Measurements from ENCODE around the gene CHORDC1. TPM values are rescaled to one million over a fixed set of nuclear protein-coding genes. Genes with fewer than 3 reads are reported as not detected.

The CHORDC1 gene
- total RNA-seq, 1 experiment from 2014 or later = 95.6 TPM

GRCh38 chr11:90192869-90193582 is 29.8 kb downstream of the CHORDC1 start:
- no peak for ATAC-seq
- Histone ChIP-seq H3K27ac (ENCODE audit: low read depth, low read length) (no peak overlapping the region), H3K9me2 (ENCODE audit: insufficient read depth) (no peaks in the 10 kb centered on the region), H3K4me3 (replicated peaks in 1 of 2; ENCODE audit: low read depth in 1 of 2, low read length in 2 of 2) (no peak overlapping the region), H3K4me2 (ENCODE audit: low read length) (no peak overlapping the region), H3K9ac (ENCODE audit: low read length) (no peak overlapping the region), H3K27me3 (ENCODE audit: insufficient read depth, low read length) (no peaks in the 10 kb centered on the region), H2AFZ (ENCODE audit: low read depth, low read length, poor library complexity, severe bottlenecking) (no peak overlapping the region), H4K20me1 (ENCODE audit: insufficient read depth) (no peaks in the 10 kb centered on the region), H3K36me3 (ENCODE audit: control insufficient read depth in 1 of 2, insufficient read depth in 2 of 2, low read length in 2 of 2) (peaks cover 0 to 8% of the 10 kb centered on the region in 2 experiments; a peak in 1 of 4 replicates), H3K4me1 (ENCODE audit: control insufficient read depth in 1 of 2, insufficient read depth in 2 of 2, low read length in 2 of 2) (no peaks in the 10 kb centered on the region), H3K9me3 (ENCODE audit: control insufficient read depth in 1 of 2, insufficient read depth in 1 of 2, low read depth in 1 of 2, low read length in 2 of 2) (no peaks in the 10 kb centered on the region), H3K79me2 (ENCODE audit: insufficient read depth, low read length) (no peaks in the 10 kb centered on the region)
- BruUV-seq (replicated peaks) = no TSS peak
- RAD21 ChIA-PET (ENCODE audit: low non-redundant PET in 1 of 2, low total read pairs in 2 of 2, uncharacterized antibody in 2 of 2, unreplicated experiment in 2 of 2) = no interaction called here
- CTCF ChIA-PET = no interaction called here
- POLR2A ChIA-PET = no interaction called here
- intact Hi-C loops (cut with micrococcal nuclease) = no loop called here
- no peak for DNase-seq (ENCODE audit: low read depth, low spot score)
- TF ChIP-seq EZH2phosphoT487 (IDR thresholded peaks at IDR 0.05; ENCODE audit: borderline replicate concordance) = no peak
- no peak for TF ChIP-seq REST (IDR thresholded peaks at IDR 0.05; ENCODE audit: low read depth)
- TF ChIP-seq FOSL1 (IDR thresholded peaks at IDR 0.05; ENCODE audit: low read depth) = no peak
- no peak for TF ChIP-seq EGR1 (IDR thresholded peaks at IDR 0.05; ENCODE audit: low read depth)
- no peak for TF ChIP-seq TCF7L2 (IDR thresholded peaks at IDR 0.05; ENCODE audit: borderline replicate concordance, extremely low read depth, insufficient read depth, insufficient read length)
- no peak for TF ChIP-seq ZFX (IDR thresholded peaks at IDR 0.05)
- TF ChIP-seq ZBTB33 (IDR thresholded peaks at IDR 0.05; ENCODE audit: extremely low read depth, insufficient replicate concordance, low read length) = no peak
- TF ChIP-seq MAX (IDR thresholded peaks at IDR 0.05) = no peak
- no peak for TF ChIP-seq POLR2AphosphoS5 (IDR thresholded peaks at IDR 0.05; ENCODE audit: low read depth, low read length)
- TF ChIP-seq SRF (IDR thresholded peaks at IDR 0.05; ENCODE audit: low read depth) = no peak
- TF ChIP-seq CBX3 (IDR thresholded peaks at IDR 0.05; ENCODE audit: low read depth) = no peak
- TF ChIP-seq ELF1 (IDR thresholded peaks at IDR 0.05; ENCODE audit: borderline replicate concordance, low read depth) = no peak
- no peak for TF ChIP-seq ATF3 (IDR thresholded peaks at IDR 0.05)
- TF ChIP-seq YY1 (IDR thresholded peaks at IDR 0.05; ENCODE audit: extremely low read depth, insufficient replicate concordance, low read depth, low read length) = no peak

Data from HCT116 (cell line).